HepG2 (cell line): ENCODE measurements around the gene PRDM10. TPM values are rescaled to one million over a fixed set of nuclear protein-coding genes. Genes with fewer than 3 reads are reported as not detected.

Source experiments
- CCAR2 ChIP-seq: fragments of 200-400 bp; formaldehyde crosslinking; optimal IDR thresholded peaks from 2 replicates; pipeline ENCODE3; 2018; ENCODE audit warnings: low read depth, mild to moderate bottlenecking, low read length, moderate library complexity
- CEBPG ChIP-seq: IDR thresholded peaks from 2 replicates; pipeline ENCODE4 v1.6.1; 2016
- ELF4 ChIP-seq: sonication (generic); formaldehyde crosslinking; IDR thresholded peaks from 2 replicates; pipeline ENCODE4 v1.5.0; 2020; ENCODE audit warnings: missing genetic modification reagents, mild to moderate bottlenecking, moderate library complexity, borderline replicate concordance
- FOXJ3 ChIP-seq: sonication (generic); formaldehyde crosslinking; IDR thresholded peaks from 2 replicates; pipeline ENCODE4 v1.4.0; 2020; ENCODE audit warnings: missing genetic modification reagents, mild to moderate bottlenecking, borderline replicate concordance
- GATA4 ChIP-seq: sonication (generic); IDR thresholded peaks from 2 replicates; pipeline ENCODE4 v1.6.1; 2016; ENCODE audit warnings: antibody characterized with exemption, low read depth, borderline replicate concordance
- HHEX ChIP-seq: IDR thresholded peaks from 2 replicates; pipeline ENCODE4 v1.6.1; 2016; ENCODE audit warnings: control low read depth
- MEIS2 ChIP-seq: sonication (generic); formaldehyde crosslinking; IDR thresholded peaks from 2 replicates; pipeline ENCODE4 v1.9.0; 2021; ENCODE audit warnings: mild to moderate bottlenecking, missing genetic modification reagents
- TCF12 ChIP-seq, 2 experiments: fragments of 450-650 bp in 1 of 2; sonication (generic) in 1 of 2; formaldehyde crosslinking in 1 of 2; IDR thresholded peaks; 2 replicates each; pipeline versions ENCODE4 v1.6.1 to v1.8.0; 2017 to 2022; ENCODE audit warnings: antibody characterized with exemption in 1 of 2, mild to moderate bottlenecking in 1 of 2, missing genetic modification reagents in 1 of 2, moderate library complexity in 1 of 2
- WIZ ChIP-seq: sonication (generic); formaldehyde crosslinking; IDR thresholded peaks from 2 replicates; pipeline ENCODE4 v1.5.1; 2020; ENCODE audit warnings: mild to moderate bottlenecking, missing genetic modification reagents
- ZNF674 ChIP-seq: sonication (generic); formaldehyde crosslinking; IDR thresholded peaks from 2 replicates; pipeline ENCODE4 v1.5.0; 2020; ENCODE audit warnings: low read depth, mild to moderate bottlenecking, missing genetic modification reagents
- ZNF772 ChIP-seq: sonication (generic); formaldehyde crosslinking; IDR thresholded peaks from 2 replicates; pipeline ENCODE4 v1.5.0; 2020; ENCODE audit warnings: mild to moderate bottlenecking, missing genetic modification reagents
- ZNF891 ChIP-seq: sonication (generic); formaldehyde crosslinking; IDR thresholded peaks from 2 replicates; pipeline ENCODE4 v1.5.0; 2020; ENCODE audit warnings: mild to moderate bottlenecking, missing genetic modification reagents
- polyA plus RNA-seq, 8 experiments: library from polyadenylated mRNA; depleted of rRNA in 3 of 8; stranded (reverse) in 7 of 8; unstranded in 1 of 8; fragments of >200 nt; fragmentation: Illumina TruSeq in 4 of 8; extraction: Trizol in 4 of 8; gene quantifications; 2 replicates each; pipeline versions ENCODE4 v1.2.1 to v1.2.3, GENCODE V29; 2011 to 2016; ENCODE audit warnings: low read depth in 4 of 8, missing spikeins in 1 of 8, mixed read lengths in 1 of 8; ENCODE audit not compliant: insufficient read depth in 1 of 8
- total RNA-seq, 5 experiments: library from RNA; depleted of rRNA; stranded (reverse); fragments of >200 nt; fragmentation: Illumina TruSeq; extraction: Trizol; gene quantifications; 2 replicates each; pipeline ENCODE4 v1.2.3, GENCODE V29; 2016; ENCODE audit warnings: low read depth in 1 of 5
- TF ChIP-seq, protein P1 (sequence below): sonication (generic); formaldehyde crosslinking; IDR thresholded peaks from 2 replicates; pipeline ENCODE4 v1.9.0; 2021; ENCODE audit warnings: mild to moderate bottlenecking, missing genetic modification reagents
- TF ChIP-seq, protein P2 (sequence below): sonication (generic); formaldehyde crosslinking; IDR thresholded peaks from 2 replicates; pipeline ENCODE4 v1.5.1; 2020; ENCODE audit warnings: mild to moderate bottlenecking, missing genetic modification reagents, borderline replicate concordance
- TF ChIP-seq, protein P3 (sequence below): IDR thresholded peaks from 2 replicates; pipeline ENCODE4 v1.6.1; 2012; ENCODE audit warnings: inconsistent platforms
- TF ChIP-seq, protein P4 (sequence below): sonication (generic); formaldehyde crosslinking; IDR thresholded peaks from 2 replicates; pipeline ENCODE4 v1.8.0; 2022; ENCODE audit warnings: mild to moderate bottlenecking, missing genetic modification reagents, moderate library complexity
- TF ChIP-seq, protein P5 (sequence below): IDR thresholded peaks from 2 replicates; pipeline ENCODE4 v1.6.1; 2016
- TF ChIP-seq, protein P6 (sequence below): sonication (generic); formaldehyde crosslinking; conservative IDR thresholded peaks from 2 replicates; pipeline ENCODE4 v1.5.0; 2020; ENCODE audit warnings: missing genetic modification reagents

The PRDM10 gene
- total and polyA plus RNA-seq, 2 of the 13 experiments (the other 11 are each of a cell fraction or from before 2014, with no cell fraction given), result 5.7 to 5.8 TPM

DNA sequence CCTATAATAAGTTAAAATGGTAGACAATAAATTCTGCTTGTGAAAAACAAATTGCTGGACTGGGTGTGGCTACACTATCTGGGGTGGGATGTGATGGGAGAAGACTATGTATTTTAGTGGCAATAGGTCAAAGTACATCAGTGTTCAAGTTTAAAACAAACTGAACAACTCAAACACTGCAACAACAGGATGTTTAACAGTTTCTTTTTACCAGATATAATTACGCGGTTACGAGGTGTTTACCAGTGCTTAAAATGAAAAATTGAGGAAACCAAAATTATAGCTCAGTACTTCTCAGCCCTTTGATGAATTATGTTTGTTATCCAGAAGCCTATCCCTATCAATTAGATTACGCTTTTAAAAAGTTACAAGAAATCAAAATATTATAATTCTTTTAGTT, 3.2 kb downstream of the PRDM10 start (continued):
- TF ChIP-seq ZNF674 (CRISPR knock-in tag) (no peak), ELF4 (CRISPR knock-in tag) (peak; percentile 78; the same call in 1 of the 2 replicates), GATA4 (peak; percentile 33; the same call in 1 of the 2 replicates), ZNF891 (CRISPR knock-in tag) (no peak), TCF12 (IDR thresholded peaks at IDR 0.05) (no peak), TCF12 (CRISPR knock-in tag; IDR thresholded peaks at IDR 0.05) (peak; percentile 61; the same call in 1 of the 2 replicates), ZNF772 (0 out of 2 replicates have a peak, but pooled peaks have one; percentile 17), CEBPG (CRISPR knock-in tag) (peak; percentile 80), WIZ (no peak), CCAR2 (no peak), FOXJ3 (CRISPR knock-in tag) (peak; percentile 86; the same call in 1 of the 2 replicates), MEIS2 (no peak), HHEX (0 out of 2 replicates have a peak, but pooled peaks have one; percentile 22)
- TF ChIP-seq, protein P1, sequence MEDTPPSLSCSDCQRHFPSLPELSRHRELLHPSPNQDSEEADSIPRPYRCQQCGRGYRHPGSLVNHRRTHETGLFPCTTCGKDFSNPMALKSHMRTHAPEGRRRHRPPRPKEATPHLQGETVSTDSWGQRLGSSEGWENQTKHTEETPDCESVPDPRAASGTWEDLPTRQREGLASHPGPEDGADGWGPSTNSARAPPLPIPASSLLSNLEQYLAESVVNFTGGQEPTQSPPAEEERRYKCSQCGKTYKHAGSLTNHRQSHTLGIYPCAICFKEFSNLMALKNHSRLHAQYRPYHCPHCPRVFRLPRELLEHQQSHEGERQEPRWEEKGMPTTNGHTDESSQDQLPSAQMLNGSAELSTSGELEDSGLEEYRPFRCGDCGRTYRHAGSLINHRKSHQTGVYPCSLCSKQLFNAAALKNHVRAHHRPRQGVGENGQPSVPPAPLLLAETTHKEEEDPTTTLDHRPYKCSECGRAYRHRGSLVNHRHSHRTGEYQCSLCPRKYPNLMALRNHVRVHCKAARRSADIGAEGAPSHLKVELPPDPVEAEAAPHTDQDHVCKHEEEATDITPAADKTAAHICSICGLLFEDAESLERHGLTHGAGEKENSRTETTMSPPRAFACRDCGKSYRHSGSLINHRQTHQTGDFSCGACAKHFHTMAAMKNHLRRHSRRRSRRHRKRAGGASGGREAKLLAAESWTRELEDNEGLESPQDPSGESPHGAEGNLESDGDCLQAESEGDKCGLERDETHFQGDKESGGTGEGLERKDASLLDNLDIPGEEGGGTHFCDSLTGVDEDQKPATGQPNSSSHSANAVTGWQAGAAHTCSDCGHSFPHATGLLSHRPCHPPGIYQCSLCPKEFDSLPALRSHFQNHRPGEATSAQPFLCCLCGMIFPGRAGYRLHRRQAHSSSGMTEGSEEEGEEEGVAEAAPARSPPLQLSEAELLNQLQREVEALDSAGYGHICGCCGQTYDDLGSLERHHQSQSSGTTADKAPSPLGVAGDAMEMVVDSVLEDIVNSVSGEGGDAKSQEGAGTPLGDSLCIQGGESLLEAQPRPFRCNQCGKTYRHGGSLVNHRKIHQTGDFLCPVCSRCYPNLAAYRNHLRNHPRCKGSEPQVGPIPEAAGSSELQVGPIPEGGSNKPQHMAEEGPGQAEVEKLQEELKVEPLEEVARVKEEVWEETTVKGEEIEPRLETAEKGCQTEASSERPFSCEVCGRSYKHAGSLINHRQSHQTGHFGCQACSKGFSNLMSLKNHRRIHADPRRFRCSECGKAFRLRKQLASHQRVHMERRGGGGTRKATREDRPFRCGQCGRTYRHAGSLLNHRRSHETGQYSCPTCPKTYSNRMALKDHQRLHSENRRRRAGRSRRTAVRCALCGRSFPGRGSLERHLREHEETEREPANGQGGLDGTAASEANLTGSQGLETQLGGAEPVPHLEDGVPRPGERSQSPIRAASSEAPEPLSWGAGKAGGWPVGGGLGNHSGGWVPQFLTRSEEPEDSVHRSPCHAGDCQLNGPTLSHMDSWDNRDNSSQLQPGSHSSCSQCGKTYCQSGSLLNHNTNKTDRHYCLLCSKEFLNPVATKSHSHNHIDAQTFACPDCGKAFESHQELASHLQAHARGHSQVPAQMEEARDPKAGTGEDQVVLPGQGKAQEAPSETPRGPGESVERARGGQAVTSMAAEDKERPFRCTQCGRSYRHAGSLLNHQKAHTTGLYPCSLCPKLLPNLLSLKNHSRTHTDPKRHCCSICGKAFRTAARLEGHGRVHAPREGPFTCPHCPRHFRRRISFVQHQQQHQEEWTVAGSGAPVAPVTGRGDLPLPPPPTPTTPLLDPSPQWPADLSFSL (CRISPR knock-in tag), result peak; percentile 45; the same call in 1 of the 2 replicates
- TF ChIP-seq, protein P2, sequence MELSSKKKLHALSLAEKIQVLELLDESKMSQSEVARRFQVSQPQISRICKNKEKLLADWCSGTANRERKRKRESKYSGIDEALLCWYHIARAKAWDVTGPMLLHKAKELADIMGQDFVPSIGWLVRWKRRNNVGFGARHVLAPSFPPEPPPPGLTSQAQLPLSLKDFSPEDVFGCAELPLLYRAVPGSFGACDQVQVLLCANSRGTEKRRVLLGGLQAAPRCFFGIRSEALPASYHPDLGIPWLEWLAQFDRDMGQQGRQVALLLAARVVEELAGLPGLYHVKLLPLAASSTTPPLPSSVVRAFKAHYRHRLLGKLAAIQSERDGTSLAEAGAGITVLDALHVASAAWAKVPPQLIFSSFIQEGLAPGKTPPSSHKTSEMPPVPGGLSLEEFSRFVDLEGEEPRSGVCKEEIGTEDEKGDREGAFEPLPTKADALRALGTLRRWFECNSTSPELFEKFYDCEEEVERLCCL (CRISPR knock-in tag), result no peak
- TF ChIP-seq, protein P3, sequence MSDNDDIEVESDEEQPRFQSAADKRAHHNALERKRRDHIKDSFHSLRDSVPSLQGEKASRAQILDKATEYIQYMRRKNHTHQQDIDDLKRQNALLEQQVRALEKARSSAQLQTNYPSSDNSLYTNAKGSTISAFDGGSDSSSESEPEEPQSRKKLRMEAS, result no peak
- TF ChIP-seq, protein P4, sequence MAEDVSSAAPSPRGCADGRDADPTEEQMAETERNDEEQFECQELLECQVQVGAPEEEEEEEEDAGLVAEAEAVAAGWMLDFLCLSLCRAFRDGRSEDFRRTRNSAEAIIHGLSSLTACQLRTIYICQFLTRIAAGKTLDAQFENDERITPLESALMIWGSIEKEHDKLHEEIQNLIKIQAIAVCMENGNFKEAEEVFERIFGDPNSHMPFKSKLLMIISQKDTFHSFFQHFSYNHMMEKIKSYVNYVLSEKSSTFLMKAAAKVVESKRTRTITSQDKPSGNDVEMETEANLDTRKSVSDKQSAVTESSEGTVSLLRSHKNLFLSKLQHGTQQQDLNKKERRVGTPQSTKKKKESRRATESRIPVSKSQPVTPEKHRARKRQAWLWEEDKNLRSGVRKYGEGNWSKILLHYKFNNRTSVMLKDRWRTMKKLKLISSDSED (CRISPR knock-in tag), result no peak
- TF ChIP-seq, protein P5, sequence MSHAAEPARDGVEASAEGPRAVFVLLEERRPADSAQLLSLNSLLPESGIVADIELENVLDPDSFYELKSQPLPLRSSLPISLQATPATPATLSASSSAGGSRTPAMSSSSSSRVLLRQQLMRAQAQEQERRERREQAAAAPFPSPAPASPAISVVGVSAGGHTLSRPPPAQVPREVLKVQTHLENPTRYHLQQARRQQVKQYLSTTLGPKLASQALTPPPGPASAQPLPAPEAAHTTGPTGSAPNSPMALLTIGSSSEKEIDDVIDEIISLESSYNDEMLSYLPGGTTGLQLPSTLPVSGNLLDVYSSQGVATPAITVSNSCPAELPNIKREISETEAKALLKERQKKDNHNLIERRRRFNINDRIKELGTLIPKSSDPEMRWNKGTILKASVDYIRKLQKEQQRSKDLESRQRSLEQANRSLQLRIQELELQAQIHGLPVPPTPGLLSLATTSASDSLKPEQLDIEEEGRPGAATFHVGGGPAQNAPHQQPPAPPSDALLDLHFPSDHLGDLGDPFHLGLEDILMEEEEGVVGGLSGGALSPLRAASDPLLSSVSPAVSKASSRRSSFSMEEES, result peak; percentile 58
- TF ChIP-seq, protein P6, sequence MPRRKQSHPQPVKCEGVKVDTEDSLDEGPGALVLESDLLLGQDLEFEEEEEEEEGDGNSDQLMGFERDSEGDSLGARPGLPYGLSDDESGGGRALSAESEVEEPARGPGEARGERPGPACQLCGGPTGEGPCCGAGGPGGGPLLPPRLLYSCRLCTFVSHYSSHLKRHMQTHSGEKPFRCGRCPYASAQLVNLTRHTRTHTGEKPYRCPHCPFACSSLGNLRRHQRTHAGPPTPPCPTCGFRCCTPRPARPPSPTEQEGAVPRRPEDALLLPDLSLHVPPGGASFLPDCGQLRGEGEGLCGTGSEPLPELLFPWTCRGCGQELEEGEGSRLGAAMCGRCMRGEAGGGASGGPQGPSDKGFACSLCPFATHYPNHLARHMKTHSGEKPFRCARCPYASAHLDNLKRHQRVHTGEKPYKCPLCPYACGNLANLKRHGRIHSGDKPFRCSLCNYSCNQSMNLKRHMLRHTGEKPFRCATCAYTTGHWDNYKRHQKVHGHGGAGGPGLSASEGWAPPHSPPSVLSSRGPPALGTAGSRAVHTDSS (CRISPR knock-in tag), result no peak
